K562 (cell line): ENCODE results near the gene MTG1. TPM values are rescaled to one million over a fixed set of nuclear protein-coding genes. Genes with fewer than 3 reads are reported as not detected.

Source experiments
- ATAC-seq: fragments of 200-7000 bp; cut with Tn5 transposase; 3 replicates; pipeline ENCODE4 v1.9.1; 2020; ENCODE audit warnings: moderate library complexity
- BruUV-seq: library from RNA; stranded (reverse); fragments of 400-500 nt; replicated peaks from 2 replicates; lab custom pipeline; 2021; lab: Mats Ljungman, UMichigan
- CTCF ChIA-PET: fragments of 300-600 bp; formaldehyde crosslinking; extraction: SDS; loops from one replicate; lab custom pipeline; 2021; ENCODE audit warnings: low intra/inter-chr PET ratio; lab: Yijun Ruan, JAX
- POLR2A ChIA-PET: fragments of 300-600, 350-650 bp; sonication (Branson Sonifier 250); formaldehyde crosslinking; extraction: SDS; loops from one replicate; lab custom pipeline; 2021; ENCODE audit warnings: antibody characterized with exemption, inconsistent platforms; lab: Yijun Ruan, JAX
- DNase-seq, 4 experiments: peaks; one replicate each; pipeline versions ENCODE4 v3.0.0 to v3.0.0-alpha.2; 2011 to 2018; ENCODE audit warnings: low spot score in 3 of 4, mixed read lengths in 3 of 4; ENCODE audit errors: extremely low read depth in 1 of 4
- FAIRE-seq: peaks from 2 replicates; lab custom pipeline; 2011; peaks lifted over from hg19 to GRCh38; lab: Jason Lieb, UNC
- H2AFZ ChIP-seq: 2 replicates; pipeline ENCODE4 v1.6.0; 2011; ENCODE audit warnings: low read depth, low read length, control low read depth, inconsistent platforms
- H3K27ac ChIP-seq: fragments of 200-600 bp; 3 replicates; pipeline ENCODE4 v1.8.0; 2011; ENCODE audit warnings: low read depth, mild to moderate bottlenecking, control low read depth, inconsistent platforms, low read length, moderate library complexity, mixed read lengths; ENCODE audit errors: extremely low read depth
- H3K27me3 ChIP-seq, 2 experiments: fragments of 300-600 bp in 1 of 2; 2 replicates in 1 of 2; 3 replicates in 1 of 2; pipeline versions ENCODE4 v1.6.0 to v1.8.0; 2011; ENCODE audit warnings: inconsistent platforms in 2 of 2, low read length in 2 of 2, mild to moderate bottlenecking in 1 of 2, mixed read lengths in 1 of 2, moderate library complexity in 1 of 2; ENCODE audit not compliant: control insufficient read depth in 2 of 2, insufficient read depth in 2 of 2
- H3K36me3 ChIP-seq: fragments of 300-600 bp; 3 replicates; pipeline ENCODE4 v1.8.0; 2011; ENCODE audit warnings: mild to moderate bottlenecking, low read length, inconsistent platforms; ENCODE audit not compliant: control insufficient read depth, insufficient read depth
- H3K4me1 ChIP-seq, 2 experiments: fragments of 200-600 bp in 1 of 2; replicated peaks in 1 of 2; 2 replicates in 1 of 2; 3 replicates in 1 of 2; pipeline versions ENCODE4 v1.5.1 to v1.8.0; 2011; ENCODE audit warnings: inconsistent platforms in 2 of 2, low read length in 2 of 2, mild to moderate bottlenecking in 1 of 2, mixed read lengths in 1 of 2, moderate library complexity in 1 of 2; ENCODE audit not compliant: control insufficient read depth in 2 of 2, insufficient read depth in 2 of 2
- H3K4me2 ChIP-seq: 2 replicates; pipeline ENCODE4 v1.6.1; 2011; ENCODE audit warnings: low read length, control low read depth, inconsistent platforms, mixed read lengths; ENCODE audit not compliant: insufficient read depth
- H3K4me3 ChIP-seq: fragments of 200-600 bp; sonication (generic), shearing (Covaris generic); 2 replicates; pipeline ENCODE4 v1.5.1; 2016; ENCODE audit warnings: control low read depth, inconsistent platforms
- H3K79me2 ChIP-seq: fragments of 200-600 bp; 3 replicates; pipeline ENCODE4 v1.8.0; 2011; ENCODE audit warnings: low read length, inconsistent platforms; ENCODE audit not compliant: control insufficient read depth, insufficient read depth
- H3K9ac ChIP-seq, 2 experiments: 2 replicates each; pipeline versions ENCODE4 v1.6.0 to v1.6.1; 2011; ENCODE audit warnings: low read depth in 2 of 2, low read length in 2 of 2, control low read depth in 1 of 2, inconsistent platforms in 1 of 2, mild to moderate bottlenecking in 1 of 2, mixed read lengths in 1 of 2; ENCODE audit not compliant: insufficient read depth in 1 of 2
- H3K9me1 ChIP-seq: one replicate; pipeline ENCODE4 v1.6.0; 2011; ENCODE audit warnings: inconsistent platforms, mild to moderate bottlenecking, low read length, moderate library complexity; ENCODE audit not compliant: control insufficient read depth, insufficient read depth
- H3K9me3 ChIP-seq: replicated peaks from 2 replicates; pipeline ENCODE4 v1.5.1; 2011; ENCODE audit warnings: low read depth, low read length, inconsistent platforms; ENCODE audit not compliant: control insufficient read depth, insufficient read depth
- H4K20me1 ChIP-seq: replicated peaks from 2 replicates; pipeline ENCODE4 v1.6.1; 2011; ENCODE audit warnings: low read length, inconsistent platforms, mixed read lengths; ENCODE audit not compliant: control insufficient read depth, insufficient read depth
- BHLHE40 ChIP-seq: IDR thresholded peaks from 2 replicates; pipeline ENCODE4 v1.6.1; 2011; ENCODE audit warnings: low read length, improper control_type of control experiment
- MED1 ChIP-seq: sonication (generic); formaldehyde crosslinking; IDR thresholded peaks from 2 replicates; pipeline ENCODE4 v1.8.1; 2023; ENCODE audit warnings: missing genetic modification reagents, borderline replicate concordance
- NFIX ChIP-seq: fragments of 250-450 bp; sonication (Bioruptor Pico); IDR thresholded peaks from 2 replicates; pipeline ENCODE4 v1.4.0; 2020; ENCODE audit warnings: low read depth, mild to moderate bottlenecking, moderate library complexity
- NFXL1 ChIP-seq: fragments of 450-650 bp; formaldehyde crosslinking; IDR thresholded peaks from 2 replicates; pipeline ENCODE4 v1.4.0; 2021; ENCODE audit warnings: mild to moderate bottlenecking
- POLR2A ChIP-seq: fragments of 450-650 bp; conservative IDR thresholded peaks from 2 replicates; pipeline ENCODE4 v1.6.1; 2016
- RBFOX2 ChIP-seq: fragments of 200-400 bp; formaldehyde crosslinking; IDR thresholded peaks from 2 replicates; pipeline ENCODE4 v1.6.1; 2017; ENCODE audit warnings: low read depth, mild to moderate bottlenecking, low read length, moderate library complexity
- ZBTB8A ChIP-seq: fragments of 450-650 bp; IDR thresholded peaks from 2 replicates; pipeline ENCODE4 v1.6.1; 2018; ENCODE audit warnings: mild to moderate bottlenecking, moderate library complexity; ENCODE audit not compliant: partially characterized antibody
- WGBS: fragments of 100-300 bp; shearing (Covaris generic); methylation state at CpG from one replicate; pipeline ENCODE4 v1.1.6; 2016; ENCODE audit warnings: low coverage, mixed read lengths; ENCODE audit not compliant: insufficient coverage; ENCODE audit errors: missing lambda C conversion rate; 5-methylcytosine and 5-hydroxymethylcytosine counted together
- in situ Hi-C: fragments of 300-500 bp; cut with MboI; formaldehyde crosslinking; loops from 4 replicates; pipeline ENCODE4 v1.15.0; 2018; ENCODE audit warnings: inconsistent platforms, mixed read lengths
- intact Hi-C: fragments of 100-400 bp; cut with micrococcal nuclease; formaldehyde crosslinking; loops from 2 replicates; pipeline ENCODE4 v1.14.2; 2022
- polyA plus RNA-seq, 8 experiments: library from polyadenylated mRNA; depleted of rRNA in 4 of 8; stranded (reverse) in 5 of 8; unstranded in 3 of 8; fragments of >200 nt; fragmentation: Nextera tagmentation in 2 of 8; fragmentation: Illumina TruSeq in 1 of 8; extraction: Ambion mirVana in 2 of 8; extraction: Trizol in 1 of 8; gene quantifications; 2 replicates each; pipeline versions ENCODE4 v1.2.1 to v1.2.3, GENCODE V29; 2011 to 2014; ENCODE audit warnings: inconsistent platforms in 1 of 8, missing spikeins in 1 of 8
- total RNA-seq, 7 experiments: library from RNA; depleted of rRNA in 6 of 7; stranded (reverse); fragments of >200 nt in 6 of 7; fragmentation: Illumina TruSeq in 2 of 7; extraction: Trizol in 2 of 7; gene quantifications; 2 replicates each; pipeline versions ENCODE4 v1.2.1 to v1.2.3, GENCODE V29; 2011 to 2021; ENCODE audit warnings: low replicate concordance in 1 of 7

MTG1 gene
- total and polyA plus RNA-seq, 9 of the 15 experiments (the other 6 are each of a cell fraction or from before 2014, with no cell fraction given) = 2.8 to 28.2 (median 15.4) TPM

DNA sequence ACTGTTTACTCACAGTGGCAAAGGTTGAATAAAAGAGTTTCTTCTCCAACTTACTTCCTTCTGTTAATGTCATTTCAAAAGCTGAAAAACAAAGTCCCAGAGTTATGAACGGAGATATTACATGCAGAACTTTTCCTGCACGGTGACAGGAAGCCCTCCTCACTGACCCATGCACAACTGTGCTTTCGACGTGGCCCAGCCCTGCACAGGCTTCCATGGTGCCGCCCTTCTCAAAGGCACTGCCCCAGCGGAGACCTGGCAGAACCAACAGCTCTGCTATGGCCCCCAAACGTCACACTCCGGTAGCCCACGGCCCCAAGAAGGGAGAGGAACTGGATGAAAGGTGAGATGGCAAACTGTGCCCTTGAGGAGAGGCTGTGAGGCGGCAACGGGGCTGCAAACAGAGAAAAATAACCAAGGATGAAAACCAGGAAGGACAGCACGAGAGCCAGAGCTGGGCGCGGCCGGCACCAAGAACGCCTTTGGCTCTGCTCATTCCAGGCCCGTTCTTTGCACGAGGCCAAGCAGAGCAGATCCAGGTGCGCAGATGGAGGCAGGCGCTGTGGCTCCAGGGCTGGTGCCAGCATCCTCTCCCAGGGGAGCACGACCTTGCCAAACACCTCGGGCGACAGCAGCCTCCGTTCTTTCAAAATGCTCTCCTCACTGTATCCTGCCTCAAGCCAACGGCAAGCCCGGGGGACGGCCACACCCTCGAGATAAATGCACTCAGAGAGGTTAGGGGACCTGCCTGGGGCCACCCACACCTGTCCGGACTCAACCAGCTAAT, 29.1 kb upstream of the MTG1 start:
- DNase-seq (no peak), FAIRE-seq (no peak), ATAC-seq (no peak)
- no peak overlapping the region for H3K4me3 ChIP-seq
- ChIA-PET POLR2A (no interaction called here), CTCF (no interaction called here)
- intact Hi-C loops = no loop called here
- no peaks in the 10 kb centered on the region for H3K9me3 ChIP-seq
- 0 out of 2 replicates have a peak, but pooled peaks cover 3% of the 10 kb centered on the region for H4K20me1 ChIP-seq
- H3K79me2 ChIP-seq = no peaks in the 10 kb centered on the region
- BruUV-seq = no TSS peak
- no peak overlapping the region for H3K27ac ChIP-seq
- H3K27me3 ChIP-seq = no peaks in the 10 kb centered on the region
- no peak overlapping the region for H2AFZ ChIP-seq
- peaks cover 63% of the 10 kb centered on the region; the same call in 2 of the 3 replicates for H3K36me3 ChIP-seq
- in situ Hi-C loops = no loop called here
- no peaks in the 10 kb centered on the region for H3K9me1 ChIP-seq
- WGBS = 84% methylated on average over 16 of the region's 29 CpGs
- H3K4me2 ChIP-seq = no peak overlapping the region
- TF ChIP-seq POLR2A = no peak
- no peak for TF ChIP-seq NFXL1 (CRISPR knock-in tag)
- no peak for TF ChIP-seq ZBTB8A
- no peak for TF ChIP-seq NFIX (CRISPR knock-in tag)
- no peak for TF ChIP-seq MED1 (CRISPR knock-in tag)
- TF ChIP-seq BHLHE40 = no peak
- 0 out of 2 replicates have a peak, but pooled peaks have one; percentile 37 for TF ChIP-seq RBFOX2
- H3K9ac ChIP-seq = peak overlapping the region in 1 of 2 experiments; percentile 35; a peak in 1 of 4 replicates
- peaks cover 10 to 15% of the 10 kb centered on the region in 2 experiments for H3K4me1 ChIP-seq
